Peyer's patch (tissue), 4 donors: ENCODE measurements around the gene PRR9. TPM values are rescaled to one million over a fixed set of nuclear protein-coding genes. Genes with fewer than 3 reads are reported as not detected.

Source experiments
- DNase-seq, 3 donors: peaks; one replicate each; pipeline ENCODE4 v3.0.0-alpha.2; 2017 to 2019
- H3K27ac ChIP-seq, 4 donors: fragments of 200-600 bp; sonication (generic); one replicate each; pipeline ENCODE4 v1.5.1; 2016 to 2019
- H3K27me3 ChIP-seq, 2 donors: fragments of 200-600 bp; sonication (generic); one replicate each; pipeline ENCODE4 v1.5.1; 2019
- H3K36me3 ChIP-seq, 3 donors: fragments of 200-600 bp; sonication (generic); one replicate each; pipeline ENCODE4 v1.5.1; 2016 to 2019
- H3K4me1 ChIP-seq, 4 donors: fragments of 200-600 bp; sonication (generic); one replicate each; pipeline ENCODE4 v1.5.1; 2016 to 2019
- H3K4me3 ChIP-seq, 4 donors: fragments of 200-600 bp; sonication (generic); 1 replicate in 3 of 4; 2 replicates in 1 of 4; pipeline ENCODE4 v1.5.1; 2016 to 2019; ENCODE audit warnings: mild to moderate bottlenecking in 1 of 4
- H3K9me3 ChIP-seq, 4 donors: fragments of 200-600 bp; sonication (generic); one replicate each; pipeline ENCODE4 v1.5.1; 2016 to 2019; ENCODE audit warnings: mild to moderate bottlenecking in 1 of 4
- CTCF ChIP-seq, 6 experiments: fragments of 450-650 bp in 4 of 6; fragments of 200-600 bp in 2 of 6; sonication (generic) in 1 of 6; IDR thresholded peaks; one replicate each; pipeline ENCODE4 v1.5.1; 2017 to 2019; ENCODE audit warnings: antibody characterized with exemption in 6 of 6, mild to moderate bottlenecking in 3 of 6, moderate library complexity in 1 of 6
- POLR2A ChIP-seq, 2 donors: fragments of 450-650 bp; IDR thresholded peaks; one replicate each; pipeline ENCODE4 v1.5.1; 2017; ENCODE audit warnings: antibody characterized with exemption in 2 of 2, mild to moderate bottlenecking in 2 of 2, moderate library complexity in 2 of 2
- total RNA-seq, 4 donors: library from RNA; depleted of rRNA; stranded (reverse); fragments of >200 nt; gene quantifications; one replicate each; pipeline ENCODE4 v1.1.0, GENCODE V29; 2016

PRR9 gene
- total RNA-seq, 4 donors from 2014 or later, result not detected

- peaks cover 0 to 19% (median 11%) of the 10 kb centered on the region in 4 donors for H3K4me1 ChIP-seq
- peak overlapping the region in 1 of 4 donors; percentile 52 for H3K27ac ChIP-seq
- no peak for TF ChIP-seq CTCF (IDR thresholded peaks at IDR 0.05)
- no peak for TF ChIP-seq POLR2A (IDR thresholded peaks at IDR 0.05)
- H3K9me3 ChIP-seq, result no peaks in the 10 kb centered on the region
- H3K36me3 ChIP-seq, result no peaks in the 10 kb centered on the region
- no peak for DNase-seq
- peak overlapping the region; percentile 27 to 55 (median 48) for H3K4me3 ChIP-seq
- peaks cover 0 to 18% of the 10 kb centered on the region in 2 donors for H3K27me3 ChIP-seq
Measured at GRCh38 chr1:153260585-153261280, 43.3 kb downstream of the PRR9 start.

GRCh38 chr1:153261281-153262069, 44.1 kb downstream of the PRR9 start:
- no peaks in the 10 kb centered on the region for H3K36me3 ChIP-seq
- no peaks in the 10 kb centered on the region for H3K9me3 ChIP-seq
- H3K4me3 ChIP-seq, result peak overlapping the region; percentile 27 to 55 (median 48)
- peaks cover 0 to 19% (median 11%) of the 10 kb centered on the region in 4 donors for H3K4me1 ChIP-seq
- TF ChIP-seq CTCF (IDR thresholded peaks at IDR 0.05), result no peak
- no peak for TF ChIP-seq POLR2A (IDR thresholded peaks at IDR 0.05)
- peaks cover 0 to 18% of the 10 kb centered on the region in 2 donors for H3K27me3 ChIP-seq
- DNase-seq, result peak in 2 of 3 donors; percentile 18 to 45
- H3K27ac ChIP-seq, result peak overlapping the region in 1 of 4 donors; percentile 52

GRCh38 chr1:153262070-153262366, 44.6 kb downstream of the PRR9 start:
- no peak for DNase-seq
- peaks cover 0 to 19% (median 11%) of the 10 kb centered on the region in 4 donors for H3K4me1 ChIP-seq
- TF ChIP-seq POLR2A (IDR thresholded peaks at IDR 0.05) (no peak), CTCF (IDR thresholded peaks at IDR 0.05) (no peak)
- no peaks in the 10 kb centered on the region for H3K9me3 ChIP-seq
- H3K27ac ChIP-seq, result no peak overlapping the region
- no peaks in the 10 kb centered on the region for H3K36me3 ChIP-seq
- peaks cover 0 to 18% of the 10 kb centered on the region in 2 donors for H3K27me3 ChIP-seq
- H3K4me3 ChIP-seq, result peak overlapping the region in 3 of 4 donors; percentile 46 to 55 (median 50)

- TF ChIP-seq POLR2A (IDR thresholded peaks at IDR 0.05) (no peak), CTCF (IDR thresholded peaks at IDR 0.05) (no peak)
- Histone ChIP-seq H3K4me3 (no peak overlapping the region), H3K27ac (no peak overlapping the region), H3K9me3 (no peaks in the 10 kb centered on the region), H3K4me1 (peaks cover 0 to 19% (median 11%) of the 10 kb centered on the region in 4 donors), H3K27me3 (peaks cover 0 to 18% of the 10 kb centered on the region in 2 donors), H3K36me3 (no peaks in the 10 kb centered on the region)
- DNase-seq, result no peak
Measured at GRCh38 chr1:153262462-153263157, 45.2 kb downstream of the PRR9 start.

- H3K9me3 ChIP-seq, result no peaks in the 10 kb centered on the region
- H3K27me3 ChIP-seq, result peaks cover 0 to 18% of the 10 kb centered on the region in 2 donors
- no peak overlapping the region for H3K27ac ChIP-seq
- no peaks in the 10 kb centered on the region for H3K36me3 ChIP-seq
- DNase-seq, result no peak
- peaks cover 0 to 19% (median 11%) of the 10 kb centered on the region in 4 donors for H3K4me1 ChIP-seq
- H3K4me3 ChIP-seq, result no peak overlapping the region
- TF ChIP-seq CTCF (IDR thresholded peaks at IDR 0.05), result peak in 2 of 6 experiments; percentile 4 to 21
- no peak for TF ChIP-seq POLR2A (IDR thresholded peaks at IDR 0.05)
Measured at GRCh38 chr1:153265457-153265856, 48.1 kb downstream of the PRR9 start.

Other genes with a start within 250 kb of the PRR9 start
- gene SPRR4, start 246.9 kb upstream of the PRR9 start, total RNA-seq, result not detected
- gene SPRR1A, start 233.5 kb upstream of the PRR9 start, total RNA-seq, result not detected
- gene SPRR3, start 215.8 kb upstream of the PRR9 start, total RNA-seq, result 1 to 10 TPM in 1 of 4 donors, not detected in 3; 4.4 TPM
- gene SPRR1B, start 186.4 kb upstream of the PRR9 start, total RNA-seq, result not detected
- not detected for gene SPRR2D, start 176.5 kb upstream of the PRR9 start, total RNA-seq
- gene SPRR2A, start 160.1 kb upstream of the PRR9 start, total RNA-seq, result not detected
- gene SPRR2B, start 146.0 kb upstream of the PRR9 start, total RNA-seq, result not detected
- gene SPRR2E, start 123.1 kb upstream of the PRR9 start, total RNA-seq, result not detected
- not detected for gene SPRR2F, start 104.1 kb upstream of the PRR9 start, total RNA-seq
- not detected for gene SPRR2G, start 66.7 kb upstream of the PRR9 start, total RNA-seq
- gene LELP1, start 14.2 kb upstream of the PRR9 start, total RNA-seq, result not detected
- gene LORICRIN, start 42.1 kb downstream of the PRR9 start, total RNA-seq, result not detected
- gene PGLYRP3, start 95.4 kb downstream of the PRR9 start, total RNA-seq, result not detected
- not detected for gene PGLYRP4, start 131.3 kb downstream of the PRR9 start, total RNA-seq
- gene S100A9, start 140.3 kb downstream of the PRR9 start, total RNA-seq, result 10 to 100 TPM in 3 of 4 donors, 1 to 10 TPM in 1; 6.8 to 96.6 (median 17.6) TPM
- not detected for gene S100A12, start 158.0 kb downstream of the PRR9 start, total RNA-seq
- gene S100A8, start 173.5 kb downstream of the PRR9 start, total RNA-seq, result 1 to 10 TPM in 2 of 4 donors, not detected in 2; 7.6 to 9.8 TPM
- gene S100A7A, start 198.9 kb downstream of the PRR9 start, total RNA-seq, result not detected
- not detected for gene S100A7, start 243.1 kb downstream of the PRR9 start, total RNA-seq